HUES48 (cell line): Measurements from ENCODE around the gene PAGR1.
"Not testable (repeated sequence)": the region's sequence is repeated elsewhere in the genome, so short reads cannot be mapped to it uniquely, and the experiment has no call there.

Experiments used
- H3K27ac ChIP-seq: one replicate; pipeline ENCODE4 v1.7.0; 2013; ENCODE audit warnings: low read depth, low read length, inconsistent platforms
- H3K27me3 ChIP-seq: 2 replicates; pipeline ENCODE4 v1.6.1; 2013; ENCODE audit warnings: mild to moderate bottlenecking, low read length; ENCODE audit not compliant: control insufficient read depth, insufficient read depth
- H3K36me3 ChIP-seq: 2 replicates; pipeline ENCODE4 v1.6.1; 2013; ENCODE audit warnings: low read length; ENCODE audit not compliant: control insufficient read depth, insufficient read depth
- H3K4me1 ChIP-seq: 2 replicates; pipeline ENCODE4 v1.6.1; 2013; ENCODE audit warnings: mild to moderate bottlenecking, low read length; ENCODE audit not compliant: control insufficient read depth, insufficient read depth
- H3K4me3 ChIP-seq: 2 replicates; pipeline ENCODE4 v1.5.1; 2013; ENCODE audit warnings: mild to moderate bottlenecking, low read depth, low read length
- H3K9ac ChIP-seq: 2 replicates; pipeline ENCODE4 v1.6.1; 2013; ENCODE audit warnings: mild to moderate bottlenecking, low read depth, low read length, moderate library complexity
- H3K9me3 ChIP-seq: 2 replicates; pipeline ENCODE4 v1.6.1; 2013; ENCODE audit warnings: low read length; ENCODE audit not compliant: control insufficient read depth, insufficient read depth

PAGR1 gene

GRCh38 chr16:29815793-29816693 is at the start of gene PAGR1:
Gene PAGR1, plus strand, starts transcription at chr16:29816152. Its CDS starts 374 bp downstream, at chr16:29816526.
- Histone ChIP-seq H3K27ac (peak within 1 kb of the TSS; percentile 92), H3K36me3 (peaks cover 32% of the 10 kb centered on the region), H3K27me3 (no peaks in the 10 kb centered on the region), H3K4me1 (peaks cover 22% of the 10 kb centered on the region), H3K4me3 (peak within 1 kb of the TSS; percentile 89), H3K9ac (peak within 1 kb of the TSS; percentile 78), H3K9me3 (no peaks in the 10 kb centered on the region)

GRCh38 chr16:29766571-29766970 is 49.4 kb upstream of the PAGR1 start:
- H3K9ac ChIP-seq, result no peak overlapping the region
- no peaks in the 10 kb centered on the region for H3K27me3 ChIP-seq
- no peaks in the 10 kb centered on the region for H3K36me3 ChIP-seq
- H3K4me3 ChIP-seq, result no peak overlapping the region
- H3K27ac ChIP-seq, result no peak overlapping the region
- H3K9me3 ChIP-seq, result no peaks in the 10 kb centered on the region
- H3K4me1 ChIP-seq, result no peaks in the 10 kb centered on the region

GRCh38 chr16:29767062-29767461 is 48.9 kb upstream of the PAGR1 start:
- H3K27me3 ChIP-seq, result no peaks in the 10 kb centered on the region
- H3K4me1 ChIP-seq, result no peaks in the 10 kb centered on the region
- no peak overlapping the region for H3K4me3 ChIP-seq
- no peak overlapping the region for H3K9ac ChIP-seq
- no peaks in the 10 kb centered on the region for H3K9me3 ChIP-seq
- H3K27ac ChIP-seq, result no peak overlapping the region
- H3K36me3 ChIP-seq, result no peaks in the 10 kb centered on the region

GRCh38 chr16:29769507-29769906 is 46.4 kb upstream of the PAGR1 start:
- Histone ChIP-seq H3K27me3 (no peaks in the 10 kb centered on the region), H3K9ac (no peak overlapping the region), H3K4me1 (no peaks in the 10 kb centered on the region), H3K9me3 (no peaks in the 10 kb centered on the region), H3K36me3 (no peaks in the 10 kb centered on the region), H3K27ac (no peak overlapping the region), H3K4me3 (no peak overlapping the region)

- H3K36me3 ChIP-seq, result no peaks in the 10 kb centered on the region
- H3K4me3 ChIP-seq, result no peak overlapping the region
- no peak overlapping the region for H3K27ac ChIP-seq
- no peak overlapping the region for H3K9ac ChIP-seq
- no peaks in the 10 kb centered on the region for H3K27me3 ChIP-seq
- H3K9me3 ChIP-seq, result no peaks in the 10 kb centered on the region
- no peaks in the 10 kb centered on the region for H3K4me1 ChIP-seq
Observed at GRCh38 chr16:29770250-29770929, 45.6 kb upstream of the PAGR1 start.

GRCh38 chr16:29772330-29772729 is 43.6 kb upstream of the PAGR1 start:
- not testable (repeated sequence) for H3K27me3 ChIP-seq, H3K9me3 ChIP-seq, H3K4me1 ChIP-seq, H3K27ac ChIP-seq, H3K4me3 ChIP-seq, H3K36me3 ChIP-seq, H3K9ac ChIP-seq

- H3K4me3 ChIP-seq, result no peak overlapping the region
- H3K4me1 ChIP-seq, result no peaks in the 10 kb centered on the region
- no peak overlapping the region for H3K9ac ChIP-seq
- H3K27ac ChIP-seq, result no peak overlapping the region
- H3K36me3 ChIP-seq, result no peaks in the 10 kb centered on the region
- no peaks in the 10 kb centered on the region for H3K9me3 ChIP-seq
- H3K27me3 ChIP-seq, result peaks cover 5% of the 10 kb centered on the region; the same call in 1 of the 2 replicates
Observed at GRCh38 chr16:29774730-29775129, 41.2 kb upstream of the PAGR1 start.

- Histone ChIP-seq H3K9me3 (no peaks in the 10 kb centered on the region), H3K27ac (no peak overlapping the region), H3K4me3 (no peak overlapping the region), H3K27me3 (peaks cover 5% of the 10 kb centered on the region; the same call in 1 of the 2 replicates), H3K4me1 (no peaks in the 10 kb centered on the region), H3K9ac (no peak overlapping the region), H3K36me3 (no peaks in the 10 kb centered on the region)
Observed at GRCh38 chr16:29775742-29776408, 40.1 kb upstream of the PAGR1 start.

GRCh38 chr16:29777576-29778350 is 38.2 kb upstream of the PAGR1 start, which contains the start of gene ZG16:
Gene ZG16, plus strand, starts transcription at chr16:29778256. Its CDS starts 1,011 bp downstream, at chr16:29779267.
- Histone ChIP-seq H3K36me3 (no peaks in the 10 kb centered on the region), H3K27me3 (peaks cover 5% of the 10 kb centered on the region; the same call in 1 of the 2 replicates), H3K27ac (no peak within 1 kb of the TSS), H3K9me3 (no peaks in the 10 kb centered on the region), H3K4me1 (no peaks in the 10 kb centered on the region), H3K4me3 (no peak within 1 kb of the TSS), H3K9ac (no peak within 1 kb of the TSS)

GRCh38 chr16:29779474-29779873 is 36.5 kb upstream of the PAGR1 start:
- H3K4me1 ChIP-seq, result no peaks in the 10 kb centered on the region
- no peak overlapping the region for H3K9ac ChIP-seq
- H3K27me3 ChIP-seq, result peaks cover 5% of the 10 kb centered on the region; the same call in 1 of the 2 replicates
- no peaks in the 10 kb centered on the region for H3K9me3 ChIP-seq
- no peak overlapping the region for H3K27ac ChIP-seq
- no peak overlapping the region for H3K4me3 ChIP-seq
- no peaks in the 10 kb centered on the region for H3K36me3 ChIP-seq
